ENCODE measurements around the gene LASP1NB.

DNA sequence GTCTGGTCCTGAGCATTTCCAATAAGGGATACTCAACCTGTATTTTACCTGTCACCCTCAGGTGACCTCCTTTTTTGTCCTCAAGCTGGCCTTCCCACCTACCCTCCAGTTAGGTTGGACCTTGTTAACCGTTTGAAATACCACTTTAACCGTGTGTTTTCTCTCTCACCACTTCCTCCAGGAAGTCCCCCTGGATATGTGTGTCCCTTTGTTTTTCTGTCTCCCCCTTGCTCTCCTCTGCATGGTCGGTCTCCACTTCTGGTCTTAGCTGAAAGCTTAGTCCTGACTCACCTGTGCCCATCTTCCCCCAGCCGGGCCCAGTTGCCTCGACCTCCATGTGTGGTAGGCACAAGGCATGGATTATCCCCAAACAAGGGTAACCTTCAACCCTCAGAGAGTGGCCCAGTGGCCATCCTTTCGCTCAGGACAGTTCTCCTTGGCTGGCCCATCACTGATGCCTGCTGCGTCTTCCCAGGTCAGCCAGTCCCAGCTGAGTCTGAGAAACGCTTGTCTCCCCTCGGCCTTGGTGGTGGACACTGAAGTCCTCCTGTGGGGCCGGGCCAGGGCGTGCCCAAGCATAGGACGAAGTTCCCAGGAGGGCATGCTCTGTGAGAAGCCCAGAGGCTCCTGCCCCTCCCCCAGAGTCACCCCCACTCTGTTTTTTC is 35.5 kb upstream of the LASP1NB start:
- TF ChIP-seq ZFP30 (CRISPR knock-in tag; IDR thresholded peaks at IDR 0.05) (no peak), OSR1 (CRISPR knock-in tag; IDR thresholded peaks at IDR 0.05) (no peak), ZNF8 (CRISPR knock-in tag; IDR thresholded peaks at IDR 0.05) (no peak), ZNF565 (CRISPR knock-in tag; conservative IDR thresholded peaks at IDR 0.05; ENCODE audit: low read depth) (no peak), TOX (CRISPR knock-in tag; IDR thresholded peaks at IDR 0.05; ENCODE audit: borderline replicate concordance) (no peak), ARNTL (CRISPR knock-in tag; IDR thresholded peaks at IDR 0.05; ENCODE audit: borderline replicate concordance, low read depth) (no peak), GLIS3 (CRISPR knock-in tag; IDR thresholded peaks at IDR 0.05) (no peak), RARB (CRISPR knock-in tag; IDR thresholded peaks at IDR 0.05) (no peak), ISL1 (CRISPR knock-in tag; IDR thresholded peaks at IDR 0.05) (no peak)
- TF ChIP-seq, protein P1, sequence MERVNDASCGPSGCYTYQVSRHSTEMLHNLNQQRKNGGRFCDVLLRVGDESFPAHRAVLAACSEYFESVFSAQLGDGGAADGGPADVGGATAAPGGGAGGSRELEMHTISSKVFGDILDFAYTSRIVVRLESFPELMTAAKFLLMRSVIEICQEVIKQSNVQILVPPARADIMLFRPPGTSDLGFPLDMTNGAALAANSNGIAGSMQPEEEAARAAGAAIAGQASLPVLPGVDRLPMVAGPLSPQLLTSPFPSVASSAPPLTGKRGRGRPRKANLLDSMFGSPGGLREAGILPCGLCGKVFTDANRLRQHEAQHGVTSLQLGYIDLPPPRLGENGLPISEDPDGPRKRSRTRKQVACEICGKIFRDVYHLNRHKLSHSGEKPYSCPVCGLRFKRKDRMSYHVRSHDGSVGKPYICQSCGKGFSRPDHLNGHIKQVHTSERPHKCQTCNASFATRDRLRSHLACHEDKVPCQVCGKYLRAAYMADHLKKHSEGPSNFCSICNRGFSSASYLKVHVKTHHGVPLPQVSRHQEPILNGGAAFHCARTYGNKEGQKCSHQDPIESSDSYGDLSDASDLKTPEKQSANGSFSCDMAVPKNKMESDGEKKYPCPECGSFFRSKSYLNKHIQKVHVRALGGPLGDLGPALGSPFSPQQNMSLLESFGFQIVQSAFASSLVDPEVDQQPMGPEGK (CRISPR knock-in tag; IDR thresholded peaks at IDR 0.05; ENCODE audit: borderline replicate concordance) = no peak
- TF ChIP-seq, protein P2, sequence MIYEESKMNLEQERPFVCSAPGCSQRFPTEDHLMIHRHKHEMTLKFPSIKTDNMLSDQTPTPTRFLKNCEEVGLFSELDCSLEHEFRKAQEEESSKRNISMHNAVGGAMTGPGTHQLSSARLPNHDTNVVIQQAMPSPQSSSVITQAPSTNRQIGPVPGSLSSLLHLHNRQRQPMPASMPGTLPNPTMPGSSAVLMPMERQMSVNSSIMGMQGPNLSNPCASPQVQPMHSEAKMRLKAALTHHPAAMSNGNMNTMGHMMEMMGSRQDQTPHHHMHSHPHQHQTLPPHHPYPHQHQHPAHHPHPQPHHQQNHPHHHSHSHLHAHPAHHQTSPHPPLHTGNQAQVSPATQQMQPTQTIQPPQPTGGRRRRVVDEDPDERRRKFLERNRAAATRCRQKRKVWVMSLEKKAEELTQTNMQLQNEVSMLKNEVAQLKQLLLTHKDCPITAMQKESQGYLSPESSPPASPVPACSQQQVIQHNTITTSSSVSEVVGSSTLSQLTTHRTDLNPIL (CRISPR knock-in tag; IDR thresholded peaks at IDR 0.05; ENCODE audit: low read depth) = no peak
- TF ChIP-seq, protein P3, sequence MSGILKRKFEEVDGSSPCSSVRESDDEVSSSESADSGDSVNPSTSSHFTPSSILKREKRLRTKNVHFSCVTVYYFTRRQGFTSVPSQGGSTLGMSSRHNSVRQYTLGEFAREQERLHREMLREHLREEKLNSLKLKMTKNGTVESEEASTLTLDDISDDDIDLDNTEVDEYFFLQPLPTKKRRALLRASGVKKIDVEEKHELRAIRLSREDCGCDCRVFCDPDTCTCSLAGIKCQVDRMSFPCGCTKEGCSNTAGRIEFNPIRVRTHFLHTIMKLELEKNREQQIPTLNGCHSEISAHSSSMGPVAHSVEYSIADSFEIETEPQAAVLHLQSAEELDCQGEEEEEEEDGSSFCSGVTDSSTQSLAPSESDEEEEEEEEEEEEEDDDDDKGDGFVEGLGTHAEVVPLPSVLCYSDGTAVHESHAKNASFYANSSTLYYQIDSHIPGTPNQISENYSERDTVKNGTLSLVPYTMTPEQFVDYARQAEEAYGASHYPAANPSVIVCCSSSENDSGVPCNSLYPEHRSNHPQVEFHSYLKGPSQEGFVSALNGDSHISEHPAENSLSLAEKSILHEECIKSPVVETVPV (CRISPR knock-in tag; IDR thresholded peaks at IDR 0.05) = no peak
